NCI-H2196 (cell line): ENCODE results near the gene USP46.

Experiments used
- DNase-seq: peaks from one replicate; lab custom pipeline; 2025; ENCODE audit not compliant: unreplicated experiment; lab: John Stamatoyannopoulos, UW

The USP46 gene

GRCh38 chr4:52622564-52622963 lies 36.5 kb downstream of the USP46 start:
- no peak for DNase-seq

- DNase-seq, result no peak
Measured at GRCh38 chr4:52621567-52621966, 37.5 kb downstream of the USP46 start.

- no peak for DNase-seq
Measured at GRCh38 chr4:52619591-52619931, 39.5 kb downstream of the USP46 start.

GRCh38 chr4:52618795-52619590 lies 40.1 kb downstream of the USP46 start:
- DNase-seq, result no peak

- DNase-seq, result no peak
Measured at GRCh38 chr4:52617336-52618020, 41.6 kb downstream of the USP46 start.

- DNase-seq, result no peak
Measured at GRCh38 chr4:52614241-52614640, 44.9 kb downstream of the USP46 start.

- no peak for DNase-seq
Measured at GRCh38 chr4:52612341-52612740, 46.8 kb downstream of the USP46 start.

- no peak for DNase-seq
Measured at GRCh38 chr4:52611030-52611555, 48.0 kb downstream of the USP46 start.

GRCh38 chr4:52606726-52607125 lies 52.4 kb downstream of the USP46 start:
- DNase-seq, result no peak

- DNase-seq, result no peak
Measured at GRCh38 chr4:52606040-52606439, 53.1 kb downstream of the USP46 start.

- DNase-seq, result no peak
Measured at GRCh38 chr4:52604215-52604614, 54.9 kb downstream of the USP46 start.

GRCh38 chr4:52600275-52600674 lies 58.8 kb downstream of the USP46 start:
- DNase-seq, result no peak

- DNase-seq, result no peak
Measured at GRCh38 chr4:52595001-52595400, 64.1 kb downstream of the USP46 start.

- DNase-seq, result no peak
Measured at GRCh38 chr4:52592287-52592686, 66.8 kb downstream of the USP46 start.

GRCh38 chr4:52588771-52589591 lies 70.1 kb downstream of the USP46 start:
- DNase-seq, result no peak

GRCh38 chr4:52588097-52588496 lies 71.0 kb downstream of the USP46 start:
- no peak for DNase-seq

- no peak for DNase-seq
Measured at GRCh38 chr4:52586069-52586468, 73.0 kb downstream of the USP46 start.

- DNase-seq, result no peak
Measured at GRCh38 chr4:52585379-52585778, 73.7 kb downstream of the USP46 start.

GRCh38 chr4:52579602-52580272 lies 79.4 kb downstream of the USP46 start:
- DNase-seq, result no peak

GRCh38 chr4:52578951-52579350 lies 80.2 kb downstream of the USP46 start:
- no peak for DNase-seq

- no peak for DNase-seq
Measured at GRCh38 chr4:52577624-52577962, 81.5 kb downstream of the USP46 start.
